ENCODE results near the gene ACTN2. TPM values are rescaled to one million over a fixed set of nuclear protein-coding genes. Genes with fewer than 3 reads are reported as not detected.

Gene ACTN2
- total RNA-seq, 1 donor from 2014 or later = not detected

DNA sequence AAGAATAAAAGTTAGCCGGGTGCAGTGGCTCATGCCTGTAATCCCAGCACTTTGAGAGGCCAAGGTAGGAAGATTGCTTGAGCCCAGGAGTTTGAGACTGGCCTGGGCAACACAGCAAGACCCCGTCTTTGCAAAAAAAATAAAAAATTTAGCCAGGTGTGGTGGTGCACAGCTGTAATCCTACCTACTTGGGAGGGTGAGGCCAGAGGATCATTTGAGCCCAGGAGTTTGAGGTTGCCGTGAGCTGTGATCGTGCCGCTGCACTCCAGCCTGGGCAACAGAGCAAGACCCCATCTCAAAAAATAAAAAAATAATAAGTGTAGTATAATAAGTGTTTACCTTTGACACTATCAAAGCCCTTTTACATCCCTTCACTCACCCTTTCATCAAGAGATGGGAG, 5.0 kb downstream of the ACTN2 start:
- no peak for DNase-seq (ENCODE audit: low read depth in 2 of 2)

DNA sequence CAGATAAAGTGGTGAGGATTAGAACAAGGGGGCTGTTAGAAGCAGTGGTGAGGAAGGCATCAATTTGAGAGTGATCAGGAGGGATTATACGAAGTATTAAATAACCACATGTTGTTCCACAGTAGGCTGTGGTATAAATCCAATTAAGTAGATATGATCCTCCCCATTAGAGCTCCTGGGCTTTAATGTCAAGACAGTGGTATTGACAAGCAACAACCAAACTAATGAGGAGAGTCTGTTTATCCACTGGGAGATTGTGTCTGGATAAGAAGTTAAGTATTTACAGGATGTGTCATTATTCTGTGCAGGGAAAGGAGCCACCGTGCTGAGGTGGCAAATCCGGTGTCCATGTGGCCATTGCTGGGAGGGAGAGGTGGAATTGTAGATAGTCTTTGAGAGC, 5.8 kb downstream of the ACTN2 start:
- DNase-seq (ENCODE audit: low read depth in 2 of 2) = no peak

DNA sequence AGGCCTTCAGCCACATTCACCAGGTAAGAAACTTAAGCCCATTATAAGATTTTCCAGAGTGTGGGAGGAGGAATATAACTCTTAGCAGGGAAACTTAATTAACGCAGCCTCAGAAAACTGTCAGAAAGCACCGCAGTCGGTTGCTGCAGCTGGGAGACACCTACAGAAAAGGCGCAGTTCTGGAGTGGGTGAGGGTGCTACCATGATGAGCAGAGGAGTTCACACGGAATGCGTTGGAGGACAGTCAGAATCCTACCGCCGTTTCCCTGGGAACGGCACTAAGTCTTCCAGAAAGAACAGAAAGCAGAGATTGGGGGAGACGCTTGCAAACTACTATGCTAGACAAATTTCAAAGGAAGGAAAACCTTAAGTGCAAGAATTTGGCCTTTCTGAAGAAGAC, 6.4 kb downstream of the ACTN2 start:
- no peak for DNase-seq (ENCODE audit: low read depth in 2 of 2)

DNA sequence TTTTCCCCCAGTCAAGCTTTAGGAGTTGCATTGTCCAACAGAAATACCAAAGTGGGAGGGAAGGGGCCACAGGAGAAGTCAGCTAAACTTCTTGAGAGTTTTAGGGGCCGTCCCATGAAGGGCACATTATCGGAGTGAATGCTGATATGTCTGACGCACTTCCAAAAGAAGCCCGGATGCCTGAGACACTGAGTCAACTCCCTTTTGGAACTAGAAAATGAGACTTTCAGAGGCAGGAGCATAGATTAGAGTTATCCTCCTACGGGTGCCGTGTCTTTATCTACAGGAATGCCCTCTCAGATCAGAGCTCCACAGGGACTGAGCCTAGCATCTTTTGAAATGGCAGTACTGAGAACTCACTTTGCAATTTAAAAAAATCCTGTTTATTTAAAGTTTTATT, 13.1 kb downstream of the ACTN2 start:
- DNase-seq (ENCODE audit: low read depth in 2 of 2) = no peak

DNA sequence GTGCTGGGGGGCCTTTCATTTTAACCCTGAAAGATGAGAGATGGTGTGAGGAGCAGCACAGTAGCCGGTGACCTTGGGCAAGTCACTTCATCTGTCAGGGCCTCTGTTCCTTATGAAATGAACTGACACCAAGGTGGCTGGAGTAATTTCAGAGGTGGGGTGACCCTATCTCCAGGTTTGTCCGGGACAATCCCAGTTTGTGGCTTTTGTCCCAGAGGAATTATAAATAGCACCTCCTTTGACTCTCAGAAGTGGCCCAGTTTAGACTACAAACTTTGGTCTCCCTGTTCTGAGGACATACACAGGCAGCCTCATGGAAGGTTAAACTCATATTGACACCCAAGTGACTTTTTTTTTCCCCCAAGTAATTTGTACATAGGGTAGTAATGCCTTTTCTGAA, 14.6 kb downstream of the ACTN2 start:
- DNase-seq (ENCODE audit: low read depth in 2 of 2) = no peak

DNA sequence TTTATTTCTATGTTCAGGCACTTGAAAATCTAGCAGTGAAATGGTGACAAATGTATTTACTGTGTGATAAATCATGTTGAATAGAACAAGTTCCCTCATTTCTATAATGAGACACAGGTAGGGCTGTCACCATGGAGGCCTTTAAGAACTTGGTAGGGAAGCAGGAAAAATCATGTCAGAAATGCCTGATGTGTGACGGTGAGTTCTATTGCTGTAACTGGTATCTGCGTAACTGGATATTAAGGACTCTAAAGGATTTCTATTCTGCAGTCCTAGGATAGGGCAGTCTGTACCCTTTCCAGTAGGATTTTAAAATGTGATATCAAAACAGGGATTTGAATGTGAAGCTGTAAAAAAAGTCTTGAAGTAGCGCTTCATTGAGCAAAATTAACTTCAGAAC, 15.5 kb downstream of the ACTN2 start:
- no peak for DNase-seq (ENCODE audit: low read depth in 2 of 2)

DNA sequence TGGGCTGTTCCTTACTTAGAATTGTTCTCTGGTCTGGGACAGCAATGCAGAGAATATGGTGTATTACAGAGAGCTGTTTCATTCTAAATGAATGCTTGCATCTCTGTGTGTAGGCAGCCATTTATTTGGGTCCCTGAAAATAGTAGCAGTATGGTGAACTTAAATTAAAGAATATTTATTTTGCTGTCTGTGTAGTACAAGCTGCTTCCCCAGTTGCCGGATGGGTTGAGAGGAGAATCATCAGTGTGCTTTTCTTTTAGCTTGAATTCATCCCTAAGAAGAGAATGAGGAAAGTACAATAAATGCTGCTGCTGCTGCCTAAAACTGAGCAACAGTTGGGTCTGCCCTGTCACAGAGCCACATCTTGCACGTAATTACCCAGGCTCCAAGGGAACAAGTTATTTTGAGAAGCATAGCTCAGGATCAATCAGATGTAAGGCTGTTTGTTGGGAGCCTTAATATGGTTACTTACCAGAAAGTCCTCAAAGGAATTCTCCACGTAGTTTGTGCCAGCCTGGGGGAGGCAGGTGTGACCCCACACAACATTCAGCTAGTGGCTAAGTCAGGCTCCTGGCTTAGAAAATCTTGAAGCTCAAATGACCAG, 16.6 kb downstream of the ACTN2 start:
- no peak for DNase-seq (ENCODE audit: low read depth in 2 of 2)

DNA sequence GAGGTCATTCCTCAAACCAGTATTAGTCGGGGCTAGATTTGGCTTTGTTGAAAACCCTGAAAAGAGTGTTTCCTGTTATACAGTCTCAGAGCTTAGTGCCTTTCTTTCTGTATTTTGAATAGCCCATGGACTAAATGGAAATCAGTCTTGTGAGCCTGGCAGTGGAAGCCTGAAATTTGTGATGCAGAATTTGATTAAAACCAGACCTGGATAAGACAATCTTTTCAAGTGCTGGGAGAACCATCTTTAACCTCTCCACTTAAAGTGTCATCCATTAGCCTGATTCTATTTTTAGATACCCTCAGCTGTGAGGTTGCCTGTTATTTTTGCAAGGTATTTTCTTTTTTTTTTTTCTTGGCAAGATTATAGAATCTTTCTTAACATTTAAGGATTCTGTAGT, 19.5 kb downstream of the ACTN2 start:
- DNase-seq (ENCODE audit: low read depth in 2 of 2) = no peak

DNA sequence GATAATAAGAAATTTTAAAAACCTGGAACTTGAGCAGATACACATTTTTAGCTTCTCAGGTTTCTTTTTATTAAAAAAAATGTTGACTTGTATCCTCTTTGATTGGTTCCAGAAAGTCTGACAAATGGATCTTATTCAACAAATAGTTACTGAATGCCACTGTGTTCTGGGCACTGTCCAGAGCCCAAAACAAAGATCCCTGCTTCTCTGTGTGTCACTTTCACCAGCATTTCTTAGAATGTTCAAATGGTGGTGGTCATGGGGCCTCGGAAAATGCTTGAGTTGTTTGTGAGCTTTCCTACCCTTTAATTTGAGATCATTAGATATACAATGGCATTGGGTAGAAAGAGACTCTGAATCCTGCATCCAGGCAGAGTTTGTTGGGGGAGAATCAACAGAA, 19.9 kb downstream of the ACTN2 start:
- DNase-seq (ENCODE audit: low read depth in 2 of 2) = no peak

DNA sequence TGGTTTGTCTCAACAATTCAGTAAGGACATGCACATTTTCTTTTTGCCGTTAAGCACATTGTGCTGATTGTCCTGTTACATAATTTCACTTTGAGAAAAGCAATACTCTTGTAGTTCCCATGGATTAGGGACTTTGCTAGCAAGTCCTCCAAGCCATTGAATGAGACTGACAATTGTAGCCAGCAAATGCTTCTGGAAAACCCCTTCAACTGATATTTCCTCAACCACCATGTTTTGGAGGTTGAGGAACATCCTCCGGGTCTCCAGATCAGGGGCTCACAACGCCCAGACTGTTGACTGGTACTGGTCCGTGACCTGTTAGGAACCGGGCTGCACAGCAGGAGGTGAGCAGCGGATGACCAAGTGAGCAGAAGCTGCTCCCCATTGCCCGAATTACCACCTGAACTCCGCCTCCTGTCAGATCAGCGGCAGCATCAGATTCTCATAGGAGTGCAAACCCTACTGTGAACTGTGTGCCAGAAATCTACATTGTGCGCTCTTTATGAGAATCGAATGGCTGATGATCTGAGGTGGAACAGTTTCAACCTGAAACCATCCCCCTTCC, 24.1 kb downstream of the ACTN2 start:
- no peak for DNase-seq (ENCODE audit: low read depth in 2 of 2)

DNA sequence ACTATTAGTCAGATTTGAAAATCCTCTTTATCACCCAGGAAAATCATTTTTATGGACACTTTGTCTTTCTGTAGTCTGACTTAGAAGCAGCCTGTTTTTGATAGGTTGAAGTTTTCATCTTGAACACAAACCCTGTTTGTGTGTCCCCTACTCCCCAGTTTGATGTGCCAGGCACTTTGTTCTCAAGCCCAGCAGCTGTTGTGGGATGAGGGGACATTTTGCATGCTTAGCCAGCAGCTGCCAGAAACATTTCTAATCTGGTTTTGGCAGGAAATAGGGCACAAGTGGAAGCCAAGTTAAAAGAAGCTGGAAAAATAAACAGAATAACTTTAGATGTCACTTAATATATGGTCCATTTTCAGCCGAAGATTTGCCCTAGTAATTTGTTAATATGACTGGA, 29.9 kb downstream of the ACTN2 start:
- peak in 1 of 2 donors; percentile 7 for DNase-seq (ENCODE audit: low read depth in 2 of 2)

DNA sequence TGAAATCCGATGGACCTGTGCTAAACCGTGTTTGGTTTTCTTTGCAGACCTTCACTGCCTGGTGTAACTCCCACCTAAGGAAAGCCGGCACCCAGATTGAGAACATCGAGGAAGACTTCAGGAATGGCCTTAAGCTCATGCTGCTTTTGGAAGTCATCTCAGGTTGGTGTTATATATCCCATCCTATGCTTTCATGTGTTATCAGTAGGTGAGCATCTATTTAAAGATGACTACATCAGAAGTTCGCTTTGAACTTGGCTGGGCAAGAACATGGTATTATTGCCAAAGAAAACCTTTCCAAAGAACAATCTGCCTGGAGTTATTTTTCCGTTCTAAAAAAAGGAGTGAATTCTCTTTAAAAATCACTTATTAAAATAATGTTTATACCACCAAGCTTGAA, 31.5 kb downstream of the ACTN2 start:
- no peak for DNase-seq (ENCODE audit: low read depth in 2 of 2)

DNA sequence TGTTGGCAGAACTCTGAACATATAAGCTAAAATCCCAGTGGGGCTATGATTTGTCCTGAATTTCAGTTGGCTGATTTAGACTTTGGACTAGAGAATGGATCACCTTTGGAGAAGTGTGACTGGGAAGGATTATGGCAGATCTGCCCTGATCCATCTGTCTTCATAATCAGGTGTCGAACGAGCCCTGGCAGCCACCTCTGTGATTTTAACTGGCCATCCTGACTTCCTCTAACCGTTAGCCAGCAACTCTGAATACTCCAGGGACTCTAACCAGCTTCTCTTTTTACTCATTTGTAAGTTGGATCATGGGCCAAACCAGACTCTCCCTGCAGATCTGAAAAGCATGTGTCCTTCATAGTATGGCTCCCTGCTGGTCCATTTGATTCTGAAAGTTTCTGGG, 32.0 kb downstream of the ACTN2 start:
- DNase-seq (ENCODE audit: low read depth in 2 of 2) = no peak

DNA sequence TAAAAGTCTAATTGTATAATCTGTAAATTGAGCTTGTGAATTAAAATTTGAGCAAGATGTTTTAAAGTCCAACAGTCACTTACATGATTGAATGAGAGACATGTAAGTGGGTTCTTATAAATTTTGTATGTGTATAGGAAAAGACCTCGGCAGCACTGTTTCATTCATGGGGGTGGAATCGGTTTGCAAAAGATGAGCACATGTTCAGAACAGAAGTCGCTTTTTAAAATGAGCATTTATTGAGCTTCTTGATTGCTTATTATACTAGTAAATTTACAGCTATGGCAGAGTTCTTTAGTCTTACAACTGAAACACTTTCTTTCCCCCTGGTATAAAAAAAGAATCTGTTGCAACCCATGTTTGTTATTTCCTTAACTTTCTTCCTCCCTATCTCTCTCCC, 33.9 kb downstream of the ACTN2 start:
- no peak for DNase-seq (ENCODE audit: low read depth in 2 of 2)

DNA sequence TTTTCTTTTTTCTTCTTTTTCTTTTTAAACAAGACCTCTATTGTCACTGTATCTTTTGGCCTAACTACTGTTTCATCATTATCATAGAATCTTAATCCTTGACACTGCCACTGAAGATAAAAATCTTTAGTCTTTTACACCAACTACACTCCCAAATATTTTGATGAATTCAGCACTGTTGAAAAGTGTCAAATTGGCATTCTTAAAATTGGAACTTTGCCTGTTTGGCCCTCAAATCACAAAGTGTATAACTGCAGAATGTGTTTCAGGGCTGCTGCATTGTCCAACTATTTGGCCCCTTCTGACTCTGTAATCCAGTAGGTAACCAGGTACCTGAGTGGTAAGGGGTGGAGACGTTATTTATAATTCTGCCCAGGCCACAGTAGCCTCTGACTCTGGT, 34.3 kb downstream of the ACTN2 start:
- no peak for DNase-seq (ENCODE audit: low read depth in 2 of 2)

DNA sequence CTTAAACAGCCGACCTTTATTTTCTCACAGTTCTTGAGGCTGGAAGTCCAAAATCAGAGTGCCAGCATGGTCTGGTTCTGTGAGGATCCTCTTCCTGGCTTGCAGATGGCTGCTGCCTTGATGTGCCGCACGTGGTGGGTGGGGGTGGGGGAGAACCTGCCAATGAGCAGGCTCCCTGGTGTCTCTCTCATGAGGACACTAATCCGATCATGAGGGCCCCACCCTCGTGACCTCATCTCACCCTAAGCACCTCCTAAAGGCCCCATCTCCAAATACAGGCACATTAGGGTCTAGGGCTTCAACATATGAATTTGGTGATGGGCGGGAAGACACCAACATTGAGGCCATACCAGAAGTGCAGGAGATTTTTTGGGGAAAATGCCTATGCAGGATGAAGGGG, 37.8 kb downstream of the ACTN2 start:
- DNase-seq (ENCODE audit: low read depth in 2 of 2) = no peak

DNA sequence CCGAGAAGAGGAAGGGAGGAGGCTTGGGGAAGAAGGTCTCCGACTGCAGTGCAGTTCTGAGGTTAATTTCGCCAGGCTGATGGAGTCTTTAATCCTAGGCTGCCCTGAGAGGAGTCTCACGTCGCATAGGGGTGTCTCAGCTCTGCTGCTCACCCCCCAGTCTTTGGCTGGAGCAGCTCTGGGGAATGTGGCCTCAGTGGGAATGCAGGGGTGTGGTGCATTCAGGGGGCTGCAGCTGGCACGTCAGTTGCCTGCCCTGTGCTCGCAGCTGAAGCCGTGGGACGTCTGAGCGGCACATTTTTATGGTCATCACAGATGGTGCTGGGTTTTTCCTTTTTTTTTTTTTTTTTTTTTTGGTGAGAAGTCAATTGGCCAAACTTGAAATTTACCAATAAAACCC, 38.2 kb downstream of the ACTN2 start:
- DNase-seq (ENCODE audit: low read depth in 2 of 2) = no peak

DNA sequence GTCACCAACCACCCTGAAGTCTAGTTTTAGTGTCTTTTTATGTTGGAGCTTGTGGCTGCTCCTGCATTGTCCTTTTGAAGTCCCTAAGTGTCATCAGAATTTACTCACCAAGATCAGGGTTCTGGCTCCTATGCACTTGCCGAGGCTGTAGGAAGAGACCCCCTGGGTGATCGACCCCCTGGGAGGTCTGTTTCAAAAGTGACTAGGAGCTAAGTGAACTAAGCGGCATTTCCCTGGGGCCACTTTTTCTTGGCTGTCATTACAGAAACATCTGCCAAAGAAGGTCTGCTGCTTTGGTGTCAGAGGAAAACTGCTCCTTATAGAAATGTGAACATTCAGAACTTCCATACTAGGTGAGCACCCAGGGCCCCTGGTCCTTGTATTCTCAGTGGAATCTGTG, 39.4 kb downstream of the ACTN2 start:
- DNase-seq (ENCODE audit: low read depth in 2 of 2) = no peak

DNA sequence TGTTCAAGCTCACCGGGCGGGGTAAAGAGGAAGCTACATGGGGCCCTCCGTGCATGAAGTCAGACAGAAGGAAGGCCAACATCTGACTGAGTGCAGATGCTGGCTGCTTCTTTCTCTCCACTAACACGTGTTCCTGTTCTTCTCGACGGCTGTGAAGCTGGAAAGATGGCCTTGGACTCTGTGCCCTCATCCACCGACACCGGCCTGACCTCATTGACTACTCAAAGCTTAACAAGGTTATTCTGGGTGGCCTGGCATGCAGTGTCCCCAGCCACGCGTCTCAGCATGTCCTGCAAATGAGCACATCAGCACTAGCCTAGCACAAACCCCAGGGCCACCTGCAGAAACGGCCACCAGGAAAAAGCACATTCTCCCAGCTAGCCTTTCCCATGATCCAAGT, 41.2 kb downstream of the ACTN2 start:
- DNase-seq (ENCODE audit: low read depth in 2 of 2) = no peak

DNA sequence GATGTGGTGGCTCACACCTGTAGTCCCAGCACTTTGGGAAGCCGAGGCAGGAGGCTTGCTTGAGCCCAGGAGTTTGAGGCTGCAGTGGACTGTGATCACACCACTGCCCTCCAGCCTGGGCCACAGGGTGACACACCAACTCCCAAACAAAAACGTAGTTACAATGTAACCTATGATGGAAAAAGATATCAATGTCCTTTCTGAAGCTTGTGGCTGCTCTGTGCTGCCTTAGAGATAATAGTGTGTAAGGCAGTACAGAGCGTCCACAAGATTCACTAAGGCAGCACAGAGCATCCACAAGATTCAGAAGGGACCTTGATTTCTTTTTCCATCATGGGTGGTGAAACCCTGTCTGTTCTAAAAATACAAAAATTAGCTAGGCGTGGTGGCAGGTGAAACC, 42.5 kb downstream of the ACTN2 start:
- no peak for DNase-seq (ENCODE audit: low read depth in 2 of 2)

DNA sequence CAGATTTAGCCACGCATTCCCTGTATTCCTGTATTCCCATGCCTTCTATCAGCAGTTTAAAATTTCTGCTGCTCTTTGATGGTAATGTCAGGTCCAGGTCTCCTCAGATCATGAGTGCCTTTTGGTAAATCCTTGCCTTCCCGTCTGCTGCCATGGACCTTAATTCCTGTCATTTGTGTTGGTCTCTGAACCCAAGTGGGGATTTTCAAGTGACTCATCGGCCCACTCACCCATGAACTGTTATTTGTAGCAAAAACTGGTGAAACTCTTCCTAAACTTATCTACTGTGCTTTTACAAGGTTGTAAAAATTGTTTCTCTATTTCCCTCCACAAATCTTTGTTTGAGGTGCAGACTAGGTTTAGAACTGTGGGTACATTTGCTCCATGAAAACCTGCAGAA, 47.4 kb downstream of the ACTN2 start:
- DNase-seq (ENCODE audit: low read depth in 2 of 2) = peak in 1 of 2 donors; percentile 45

DNA sequence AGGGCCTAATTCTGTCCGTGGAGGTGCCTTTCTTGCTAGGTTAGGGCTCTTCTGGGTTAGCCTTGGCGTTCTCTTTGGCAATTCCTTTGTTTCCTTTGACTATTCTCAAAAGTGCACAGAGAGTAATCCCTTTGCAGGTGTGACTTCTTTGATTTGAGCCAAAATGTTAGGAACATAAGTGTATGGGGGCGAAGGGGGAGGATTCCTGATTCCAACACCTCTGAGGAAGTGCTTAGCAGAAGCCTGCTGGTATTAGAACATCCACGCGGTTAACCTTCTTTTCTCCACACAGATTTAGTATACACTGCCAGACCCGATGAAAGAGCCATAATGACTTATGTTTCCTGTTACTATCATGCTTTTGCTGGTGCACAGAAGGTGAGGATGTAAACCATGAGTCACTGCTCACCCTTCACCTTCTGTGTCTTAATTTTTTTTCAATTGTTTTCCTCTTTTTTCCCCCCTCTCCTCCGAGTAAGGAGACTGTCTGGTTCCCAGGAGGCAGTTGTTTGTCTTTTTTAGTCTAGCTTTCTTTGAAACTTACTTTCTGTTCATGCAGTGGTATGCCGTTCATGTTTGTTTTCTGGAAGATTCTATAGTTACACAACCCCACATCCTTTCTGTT, 48.0 kb downstream of the ACTN2 start:
- peak; percentile 69 to 94 for DNase-seq (ENCODE audit: low read depth in 2 of 2)

DNA sequence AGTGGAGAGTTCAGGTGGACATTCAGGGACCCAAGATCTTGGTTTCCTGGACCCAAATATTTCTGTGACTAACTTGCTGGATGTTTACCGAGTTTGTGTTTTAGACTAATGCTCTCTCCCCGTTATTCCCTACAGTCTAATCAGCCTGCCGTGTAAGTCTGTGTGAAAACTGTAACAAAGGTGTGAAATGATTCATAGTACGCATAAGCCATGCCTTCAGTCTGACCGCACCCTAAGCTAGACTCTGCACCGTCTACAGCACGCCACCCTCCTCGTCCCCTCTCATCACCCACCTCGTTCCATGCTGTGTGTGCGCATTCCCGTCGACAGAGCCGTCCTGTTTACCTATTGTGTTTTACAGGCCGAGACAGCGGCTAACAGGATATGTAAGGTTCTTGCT, 50.5 kb downstream of the ACTN2 start:
- DNase-seq (ENCODE audit: low read depth in 2 of 2) = no peak

DNA sequence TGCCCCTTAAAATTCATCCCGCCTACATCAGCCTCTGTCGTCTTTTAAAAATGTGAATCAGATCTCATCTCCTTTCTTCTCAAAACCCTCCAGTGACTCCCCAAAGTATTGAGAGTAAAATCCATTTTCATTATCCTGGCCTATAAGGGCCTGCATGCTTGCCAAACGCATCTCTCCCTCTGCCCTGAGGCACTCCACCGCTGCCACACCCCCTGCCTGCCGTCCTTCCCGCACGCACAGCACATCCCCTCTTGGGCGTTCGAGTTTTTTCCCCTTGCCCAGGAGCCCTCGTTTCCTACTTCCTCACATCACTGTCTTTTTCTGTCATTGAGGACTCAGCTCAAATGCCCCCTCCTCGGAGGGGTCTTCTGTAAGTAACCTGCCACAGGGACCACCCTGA, 55.5 kb downstream of the ACTN2 start:
- DNase-seq (ENCODE audit: low read depth in 2 of 2) = no peak

All from dermis microvascular lymphatic vessel endothelial cell (primary cell).